PC-9 (cell line): Measurements from ENCODE around the gene NAA10. TPM values are rescaled to one million over a fixed set of nuclear protein-coding genes. Genes with fewer than 3 reads are reported as not detected.

ENCODE experiments used
- BruUV-seq: library from RNA; stranded (reverse); fragments of 400-500 nt; replicated peaks from 2 replicates; lab custom pipeline; 2021; lab: Mats Ljungman, UMichigan
- CTCF ChIA-PET: fragments of 300-600 bp; sonication (Branson Sonifier 250); formaldehyde crosslinking; loops from one replicate; lab custom pipeline; 2022; ENCODE audit warnings: antibody characterized with exemption; lab: Charles Lee
- POLR2A ChIA-PET: fragments of 300-600 bp; sonication (Branson Sonifier 250); formaldehyde crosslinking; loops from one replicate; lab custom pipeline; 2022; ENCODE audit warnings: antibody characterized with exemption; ENCODE audit not compliant: unreplicated experiment; lab: Charles Lee
- DNase-seq, 2 experiments: peaks; one replicate each; pipeline versions ENCODE4 v3.0.0 to v3.0.0-alpha.2; 2015 to 2022; ENCODE audit warnings: mixed read lengths in 1 of 2
- H2AFZ ChIP-seq: fragments of 200-600 bp; sonication (generic); 2 replicates; pipeline ENCODE4 v1.8.1; 2017; ENCODE audit warnings: antibody characterized with exemption
- H3F3A ChIP-seq: fragments of 200-600 bp; sonication (generic); 2 replicates; pipeline ENCODE4 v1.8.1; 2017; ENCODE audit warnings: antibody characterized with exemption, mild to moderate bottlenecking, low read depth; ENCODE audit not compliant: insufficient read depth
- H3K27ac ChIP-seq: fragments of 200-600 bp; sonication (generic); 2 replicates; pipeline ENCODE4 v1.6.1; 2016; ENCODE audit warnings: mixed run types
- H3K27me3 ChIP-seq: fragments of 200-600 bp; sonication (generic); 2 replicates; pipeline ENCODE4 v1.6.1; 2016; ENCODE audit warnings: low read depth, mixed run types; ENCODE audit not compliant: insufficient read depth
- H3K36me3 ChIP-seq: fragments of 200-600 bp; sonication (generic); 2 replicates; pipeline ENCODE4 v1.6.1; 2016; ENCODE audit warnings: low read depth, mixed run types
- H3K4me1 ChIP-seq: fragments of 200-600 bp; sonication (generic); replicated peaks from 2 replicates; pipeline ENCODE4 v1.6.1; 2016; ENCODE audit warnings: mixed run types; ENCODE audit not compliant: insufficient read depth
- H3K4me2 ChIP-seq: fragments of 200-600 bp; sonication (generic); 2 replicates; pipeline ENCODE4 v1.6.1; 2017; ENCODE audit warnings: mixed run types
- H3K4me3 ChIP-seq: fragments of 200-600 bp; sonication (generic); 2 replicates; pipeline ENCODE4 v1.6.1; 2016; ENCODE audit warnings: mixed run types
- H3K79me2 ChIP-seq: fragments of 200-600 bp; sonication (generic); 2 replicates; pipeline ENCODE4 v1.6.1; 2017; ENCODE audit warnings: low read depth, mixed run types
- H3K9me2 ChIP-seq: fragments of 200-600 bp; sonication (generic); 2 replicates; pipeline ENCODE4 v1.8.1; 2017; ENCODE audit warnings: mild to moderate bottlenecking; ENCODE audit not compliant: insufficient read depth
- H3K9me3 ChIP-seq: fragments of 200-600 bp; sonication (generic); 2 replicates; pipeline ENCODE4 v1.8.1; 2016; ENCODE audit warnings: low read depth; ENCODE audit not compliant: insufficient read depth
- H4K20me1 ChIP-seq: fragments of 200-600 bp; sonication (generic); 2 replicates; pipeline ENCODE4 v1.8.1; 2017; ENCODE audit not compliant: insufficient read depth
- CTCF ChIP-seq: fragments of 200-600 bp; sonication (generic); conservative IDR thresholded peaks from 2 replicates; pipeline ENCODE4 v1.6.1; 2017; ENCODE audit warnings: mixed run types, antibody characterized with exemption, mild to moderate bottlenecking, moderate library complexity
- EZH2 ChIP-seq: fragments of 200-600 bp; sonication (generic); IDR thresholded peaks from 2 replicates; pipeline ENCODE4 v1.8.0; 2017; ENCODE audit warnings: antibody characterized with exemption, low read depth
- intact Hi-C: fragments of 100-400 bp; cut with micrococcal nuclease; formaldehyde crosslinking; loops from one replicate; pipeline ENCODE4 v1.10.0; 2022; ENCODE audit not compliant: unreplicated experiment
- total RNA-seq: library from RNA; stranded (reverse); gene quantifications from 2 replicates; pipeline ENCODE4 v1.2.3, GENCODE V29; 2021

The NAA10 gene
- total RNA-seq, 1 experiment from 2014 or later: 181 TPM

DNA sequence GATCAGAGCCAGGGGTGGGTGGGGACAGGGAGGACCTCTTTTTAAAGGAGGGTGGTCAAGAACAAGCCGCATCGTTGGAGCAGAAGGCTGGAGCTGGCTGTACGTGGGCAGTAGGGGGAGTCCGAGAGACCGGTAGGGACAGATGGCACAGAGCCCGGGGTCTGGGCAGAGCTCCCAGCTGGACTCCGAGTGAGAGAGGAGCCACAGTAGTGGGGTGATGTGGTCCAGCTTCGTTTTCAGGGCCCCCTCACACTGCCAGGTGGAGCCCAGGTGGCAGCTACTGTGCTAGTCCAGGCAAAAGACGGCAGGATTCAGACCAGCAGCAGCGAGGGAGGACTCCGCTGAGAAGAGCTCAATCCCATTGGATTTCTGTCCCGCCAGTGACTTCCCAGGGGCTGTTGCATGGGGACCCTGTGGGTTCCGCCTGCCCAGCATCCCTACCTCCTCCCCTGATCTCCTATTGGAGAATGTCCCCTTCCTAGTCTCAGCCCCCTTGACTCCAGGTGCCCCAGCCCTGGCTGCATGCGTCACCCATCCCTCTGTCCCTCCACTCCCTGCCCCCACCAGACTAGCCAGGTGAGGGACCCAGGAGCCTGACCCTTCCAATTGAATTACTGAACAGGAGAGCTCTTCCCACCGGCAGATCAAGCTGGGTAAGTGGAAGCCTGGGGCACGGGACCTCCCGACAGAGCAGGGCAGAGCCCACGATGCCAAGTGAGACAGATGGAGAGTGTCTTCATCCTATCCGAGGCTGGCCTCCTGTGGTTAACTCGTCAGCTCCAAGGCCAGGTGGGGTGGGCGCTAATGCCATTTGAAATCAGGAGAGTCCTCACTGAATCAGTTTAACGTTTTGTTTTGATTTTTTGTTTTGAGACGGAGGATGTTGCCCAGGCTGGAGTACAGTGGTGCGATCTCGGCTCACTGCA is 11.6 kb downstream of the NAA10 start:
- Histone ChIP-seq H3K4me1 (0 out of 2 replicates have a peak, but pooled peaks cover 7% of the 10 kb centered on the region), H2AFZ (no peak overlapping the region), H3K27me3 (no peaks in the 10 kb centered on the region), H3K27ac (no peak overlapping the region), H3K79me2 (no peaks in the 10 kb centered on the region), H3K9me2 (no peaks in the 10 kb centered on the region), H3K4me3 (no peak overlapping the region), H3K9me3 (no peaks in the 10 kb centered on the region), H3F3A (peaks cover 12% of the 10 kb centered on the region; the same call in 1 of the 2 replicates), H4K20me1 (no peaks in the 10 kb centered on the region), H3K36me3 (no peaks in the 10 kb centered on the region), H3K4me2 (no peak overlapping the region)
- intact Hi-C loops: no loop called here
- no peak for TF ChIP-seq EZH2
- ChIA-PET CTCF (no interaction called here), POLR2A (interaction anchor here (0.6 kb wide), 1 partner anchor 450 kb away, joined by 7 read pairs; no protein-coding TSS in a partner anchor)
- no peak for DNase-seq
- BruUV-seq: no TSS peak

DNA sequence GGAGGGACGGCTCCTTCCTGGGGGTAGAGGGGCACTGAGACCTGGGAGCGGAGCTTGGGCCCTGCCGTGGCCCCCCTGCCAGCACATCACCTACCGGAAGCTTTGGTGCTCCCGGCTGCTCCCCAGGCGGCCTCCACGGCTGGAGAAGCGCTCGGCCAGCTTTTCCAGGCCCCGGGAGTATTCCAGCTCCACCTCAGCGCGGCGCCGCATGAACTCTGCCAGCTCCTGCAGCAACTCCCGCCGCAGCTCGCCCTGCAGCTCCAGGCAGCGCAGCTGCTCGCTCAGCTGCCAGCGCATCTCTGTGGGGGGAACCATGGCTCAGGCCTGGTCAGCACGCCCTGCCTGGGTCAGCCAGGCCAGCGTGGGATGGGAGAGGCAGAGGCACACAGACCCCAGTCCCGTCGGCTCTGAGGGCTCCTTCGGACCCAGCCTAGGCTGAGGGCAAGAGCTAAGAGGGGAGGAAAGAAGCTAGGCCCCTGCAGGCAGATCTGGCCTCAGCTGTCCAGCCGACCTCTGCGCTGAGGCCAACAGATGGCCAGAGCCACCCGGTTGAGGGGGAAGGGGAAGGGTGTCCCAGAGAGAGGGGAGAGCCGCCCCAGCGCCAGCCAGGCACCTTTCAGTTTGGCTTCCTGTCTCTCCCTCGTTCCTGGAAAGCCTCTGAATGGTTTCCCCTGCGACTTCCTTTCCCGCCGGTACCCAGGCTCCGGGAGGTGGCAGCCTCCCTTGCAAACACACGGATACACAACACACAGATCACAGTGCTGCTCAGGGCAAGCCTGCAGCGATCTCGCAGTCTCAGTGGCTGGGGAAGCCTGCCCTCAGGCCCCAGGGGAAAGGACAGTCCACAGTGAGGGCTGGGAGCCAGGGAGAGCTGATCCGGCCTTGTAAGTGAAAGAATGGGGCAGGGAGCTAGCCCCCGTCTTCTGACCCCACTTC is 13.1 kb downstream of the NAA10 start:
- TF ChIP-seq EZH2 (no peak), CTCF (no peak)
- Histone ChIP-seq H3K4me1 (0 out of 2 replicates have a peak, but pooled peaks cover 4% of the 10 kb centered on the region), H3K27ac (no peak overlapping the region), H3K79me2 (no peaks in the 10 kb centered on the region), H4K20me1 (no peaks in the 10 kb centered on the region), H2AFZ (no peak overlapping the region), H3K9me2 (no peaks in the 10 kb centered on the region), H3K36me3 (no peaks in the 10 kb centered on the region), H3K4me2 (no peak overlapping the region), H3K9me3 (no peaks in the 10 kb centered on the region), H3F3A (peaks cover under 1% of the 10 kb centered on the region; the same call in 1 of the 2 replicates), H3K27me3 (no peaks in the 10 kb centered on the region), H3K4me3 (no peak overlapping the region)
- BruUV-seq: no TSS peak
- intact Hi-C loops: no loop called here
- ChIA-PET CTCF (no interaction called here), POLR2A (no interaction called here)
- no peak for DNase-seq

DNA sequence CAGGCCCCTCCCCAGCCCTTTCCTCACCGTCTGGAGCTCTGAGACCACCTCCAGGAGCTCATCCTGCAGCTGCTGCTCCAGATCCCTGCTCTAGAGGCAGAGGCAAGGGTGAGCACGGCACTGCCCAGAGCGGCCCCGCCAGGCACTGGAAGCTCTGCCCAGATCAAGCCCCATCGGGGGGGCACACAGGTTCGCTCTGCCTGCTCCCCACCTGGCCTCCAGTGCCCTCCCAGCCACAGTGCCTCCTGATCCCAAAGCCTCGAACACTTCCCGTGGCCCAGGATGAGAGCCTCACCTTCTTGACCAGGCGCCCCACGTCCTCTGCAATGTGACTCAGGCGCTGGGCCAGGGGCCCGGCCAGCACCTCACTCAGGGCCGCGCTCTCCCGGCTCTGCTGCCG is 13.8 kb downstream of the NAA10 start:
- Histone ChIP-seq H3K4me3 (no peak overlapping the region), H3K27me3 (no peaks in the 10 kb centered on the region), H3K36me3 (no peaks in the 10 kb centered on the region), H3F3A (no peaks in the 10 kb centered on the region), H4K20me1 (no peaks in the 10 kb centered on the region), H3K4me1 (no peaks in the 10 kb centered on the region), H3K79me2 (no peaks in the 10 kb centered on the region), H3K27ac (no peak overlapping the region), H3K9me3 (no peaks in the 10 kb centered on the region), H3K4me2 (no peak overlapping the region), H2AFZ (no peak overlapping the region), H3K9me2 (no peaks in the 10 kb centered on the region)
- TF ChIP-seq EZH2 (no peak), CTCF (no peak)
- no TSS peak for BruUV-seq
- CTCF ChIA-PET: no interaction called here
- no peak for DNase-seq
- intact Hi-C loops: no loop called here
- POLR2A ChIA-PET: no interaction called here
